NCI-H226 (cell line): ENCODE results near the gene CDK11B.

Experiments used
- DNase-seq: peaks from one replicate; pipeline ENCODE4 v3.0.0-alpha.2; 2015

The CDK11B gene

DNA sequence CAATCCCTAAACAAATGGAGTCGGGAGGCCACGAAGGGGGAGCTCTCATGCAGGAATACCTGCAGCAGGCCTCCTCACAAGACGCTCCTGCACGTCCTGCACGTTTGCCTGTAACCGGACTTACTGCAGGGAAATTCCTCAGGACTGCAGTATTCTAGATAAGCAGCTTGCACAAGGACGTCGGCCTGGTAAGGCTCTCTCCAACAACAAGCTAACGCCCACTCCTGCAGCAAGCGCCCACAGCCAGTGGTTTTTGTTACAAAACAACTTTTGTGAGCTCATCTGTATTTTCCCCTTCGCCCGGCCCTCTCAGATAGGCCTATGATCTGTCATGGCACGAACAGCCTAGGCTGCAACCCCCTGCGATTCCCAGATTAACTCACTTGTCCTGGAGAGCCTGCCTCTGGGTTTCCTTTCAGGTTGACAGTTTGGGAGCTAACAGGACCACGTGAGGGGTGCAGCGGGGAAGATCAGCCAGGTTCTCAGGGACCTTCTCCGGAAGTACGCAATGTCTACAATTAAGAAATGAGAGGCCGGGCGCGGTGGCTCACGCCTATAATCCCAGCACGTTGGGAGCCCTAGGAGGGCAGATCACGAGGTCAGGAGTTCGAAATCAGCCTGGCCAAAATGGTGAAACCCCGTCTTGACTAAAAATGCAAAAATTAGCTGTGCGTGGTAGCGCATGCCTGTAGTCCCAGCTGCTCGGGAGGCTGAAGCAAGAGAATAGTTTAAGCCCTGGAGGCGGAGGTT, 44.4 kb downstream of the CDK11B start:
- DNase-seq, result peak; percentile 75

DNA sequence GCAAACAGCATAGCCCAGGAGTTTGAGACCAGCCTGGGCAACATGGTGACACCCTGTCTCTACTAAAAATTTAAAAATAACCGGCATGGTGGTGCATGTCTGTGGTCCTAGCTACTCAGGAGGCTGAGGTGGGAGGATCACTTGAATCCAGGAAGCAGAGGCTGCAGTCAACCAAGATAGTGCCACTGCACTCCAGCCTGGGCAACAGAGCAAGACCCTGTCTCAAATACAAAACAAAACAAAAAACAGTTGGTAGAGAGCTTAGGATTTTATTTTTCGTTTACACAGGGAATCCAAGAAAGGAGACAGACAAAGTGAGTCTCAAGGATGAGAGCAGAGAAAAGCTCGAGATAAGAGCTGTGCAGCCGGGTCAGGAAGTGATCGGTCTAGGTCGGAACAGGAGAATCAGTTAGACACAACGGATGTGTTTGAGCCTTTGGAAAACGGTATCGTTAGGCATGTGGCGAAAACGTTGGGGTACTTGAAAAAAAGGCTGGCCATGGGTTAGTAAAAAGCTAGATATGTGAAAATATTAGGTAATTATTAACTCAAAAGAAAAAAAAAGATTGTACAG, 45.2 kb downstream of the CDK11B start:
- no peak for DNase-seq

DNA sequence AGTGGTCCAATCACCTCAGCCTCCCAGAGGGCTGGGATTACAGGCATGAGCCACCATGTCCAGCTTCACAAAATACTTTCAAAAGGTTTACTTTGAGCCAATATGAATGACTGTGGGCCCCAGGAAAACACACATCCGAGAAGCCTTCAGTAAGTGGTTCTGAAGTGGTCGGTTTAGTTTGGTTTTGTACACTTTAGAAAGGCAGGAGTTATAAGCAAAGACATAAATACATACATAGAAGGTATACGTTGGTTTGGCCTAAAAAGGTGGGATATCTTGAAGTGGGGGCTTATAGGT, 46.8 kb downstream of the CDK11B start:
- DNase-seq, result no peak

DNA sequence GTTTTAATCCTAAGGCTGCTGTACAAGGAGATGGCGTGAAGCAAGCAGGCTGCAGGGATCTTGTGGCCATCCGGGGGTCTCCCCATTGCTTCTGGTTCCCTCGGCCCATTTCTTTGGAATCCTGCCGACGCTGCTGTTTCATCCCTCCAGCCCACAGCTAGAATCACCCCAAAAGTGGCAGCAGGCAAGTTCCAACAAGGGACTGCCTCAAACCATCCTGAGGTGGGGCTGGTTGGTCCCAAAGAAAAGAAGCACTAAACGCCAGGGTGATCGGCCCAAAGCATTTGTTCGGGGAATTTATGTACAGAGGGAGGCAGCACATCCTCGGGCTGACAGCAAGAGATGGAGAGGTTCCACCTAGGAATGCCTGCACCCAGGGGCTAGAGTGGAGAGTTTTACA, 48.0 kb downstream of the CDK11B start:
- no peak for DNase-seq

DNA sequence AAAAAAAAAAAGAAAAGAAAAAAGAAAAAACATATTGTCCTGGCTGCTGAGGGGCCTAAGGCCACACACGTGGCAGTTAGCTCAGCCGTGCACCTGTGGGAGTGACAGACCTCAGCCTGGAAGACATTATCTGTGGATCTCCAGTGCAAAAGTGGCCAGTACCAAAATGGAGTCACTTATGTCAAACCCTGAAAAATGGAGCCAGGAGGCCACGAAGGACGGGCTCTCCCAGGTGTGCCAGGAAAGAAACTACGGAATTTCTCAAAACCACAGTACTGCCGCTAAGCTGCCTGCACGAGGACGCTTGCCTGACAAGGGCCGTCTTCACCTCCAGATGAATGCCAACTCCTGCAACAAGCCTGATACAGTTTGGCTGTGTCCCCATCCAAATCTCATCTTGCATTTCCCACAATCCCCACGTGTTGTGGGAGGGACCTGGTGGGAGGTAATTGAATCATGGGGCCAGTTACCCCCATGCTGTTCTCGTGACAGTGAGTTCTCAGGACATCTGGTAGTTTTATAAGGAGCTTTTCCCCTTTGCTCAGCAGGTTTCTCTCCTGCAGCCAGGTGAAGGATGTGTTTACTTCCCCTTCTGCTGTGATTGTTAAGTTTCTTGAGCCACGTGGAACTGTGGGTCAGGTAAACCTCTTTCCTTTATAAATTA, 48.9 kb downstream of the CDK11B start:
- DNase-seq, result no peak

DNA sequence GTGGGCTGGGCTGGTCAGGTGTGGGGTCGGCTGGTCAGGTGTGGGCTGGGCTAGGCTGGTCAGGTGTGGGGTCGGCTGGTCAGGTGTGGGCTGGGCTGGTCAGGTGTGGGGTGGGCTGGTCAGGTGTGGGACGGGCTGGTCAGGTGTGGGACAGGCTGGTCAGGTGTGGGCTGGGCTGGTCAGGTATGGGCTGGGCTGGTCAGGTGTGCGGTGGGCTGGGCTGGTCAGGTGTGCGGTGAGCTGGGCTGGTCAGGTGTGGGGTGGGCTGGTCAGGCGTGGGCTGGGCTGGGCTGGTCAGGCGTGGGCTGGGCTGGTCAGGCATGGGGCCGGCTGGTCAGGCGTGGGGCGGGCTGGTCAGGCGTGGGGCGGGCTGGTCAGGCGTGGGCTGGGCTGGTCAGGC, 52.6 kb downstream of the CDK11B start:
- DNase-seq, result no peak

DNA sequence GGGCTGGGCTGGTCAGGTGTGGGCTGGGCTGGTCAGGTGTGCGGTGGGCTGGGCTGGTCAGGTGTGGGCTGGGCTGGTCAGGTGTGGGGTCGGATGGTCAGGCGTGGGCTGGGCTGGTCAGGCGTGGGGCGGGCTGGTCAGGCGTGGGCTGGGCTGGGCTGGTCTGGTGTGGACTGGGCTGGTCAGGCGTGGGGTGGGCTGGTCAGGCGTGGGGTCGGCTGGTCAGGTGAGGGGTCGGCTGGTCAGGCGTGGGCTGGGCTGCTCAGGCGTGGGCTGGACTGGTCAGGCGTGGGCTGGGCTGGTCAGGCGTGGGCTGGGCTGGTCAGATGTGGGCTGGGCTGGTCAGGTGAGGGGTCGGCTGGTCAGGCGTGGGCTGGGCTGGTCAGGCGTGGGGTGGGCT, 53.1 kb downstream of the CDK11B start:
- DNase-seq, result no peak

DNA sequence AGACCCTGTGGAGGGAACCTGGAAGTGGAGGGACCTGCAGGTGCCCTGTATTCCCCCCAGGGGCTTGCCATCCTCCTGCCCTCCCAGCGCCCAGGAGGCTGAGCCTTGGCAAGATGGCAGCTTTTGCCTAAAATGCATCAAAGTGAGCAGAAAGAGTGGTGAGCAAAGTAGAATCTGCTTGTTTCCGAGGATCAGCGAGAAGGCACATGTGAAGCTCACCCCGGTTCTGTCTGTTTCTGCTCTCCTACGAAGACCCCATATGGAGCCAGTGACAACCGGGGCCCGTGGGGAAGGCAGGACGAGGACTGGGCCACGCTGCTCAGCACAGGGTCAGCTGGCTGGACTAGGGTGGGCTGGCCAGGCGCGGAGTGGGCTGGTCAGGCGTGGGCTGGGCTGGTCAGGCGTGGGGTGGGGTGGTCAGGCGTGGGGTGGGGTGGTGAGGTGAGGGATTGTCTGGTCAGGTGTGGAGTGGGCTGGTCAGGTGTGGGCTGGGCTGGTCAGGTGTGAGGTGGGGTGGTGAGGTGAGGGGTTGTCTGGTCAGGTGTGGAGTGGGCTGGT, 53.7 kb downstream of the CDK11B start:
- DNase-seq, result no peak

DNA sequence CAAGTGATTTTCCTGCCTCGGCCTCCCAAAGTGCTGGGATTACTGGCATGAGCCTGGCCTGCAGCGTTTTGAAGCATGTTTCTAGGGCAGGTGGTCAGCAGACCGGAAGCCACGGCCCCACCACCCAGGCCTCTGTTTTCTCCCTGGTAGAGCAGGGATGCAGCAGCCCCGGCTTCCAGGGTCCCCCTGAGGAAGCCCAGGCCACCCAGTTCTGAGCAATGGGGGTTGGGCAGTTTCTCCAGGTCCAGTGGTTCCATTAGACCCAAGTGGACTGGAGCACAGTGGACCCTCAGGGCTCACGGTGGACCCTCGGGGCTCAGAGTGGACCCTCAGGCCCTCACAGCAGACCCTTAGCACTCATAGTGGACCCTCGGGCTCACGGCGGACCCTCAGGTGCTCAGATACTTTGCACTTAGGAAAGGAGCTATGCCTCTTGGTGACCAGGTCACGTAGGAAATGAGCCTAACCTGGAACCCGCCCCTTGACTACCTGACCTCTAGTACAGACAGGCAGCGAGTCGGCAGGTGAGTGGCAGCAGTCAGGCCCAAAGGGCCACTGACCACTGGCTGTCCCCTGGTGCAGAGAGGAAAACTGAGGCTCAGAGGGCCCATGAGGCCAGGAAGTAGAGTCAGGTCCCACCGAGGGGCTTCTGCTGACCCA, 54.3 kb downstream of the CDK11B start:
- no peak for DNase-seq

DNA sequence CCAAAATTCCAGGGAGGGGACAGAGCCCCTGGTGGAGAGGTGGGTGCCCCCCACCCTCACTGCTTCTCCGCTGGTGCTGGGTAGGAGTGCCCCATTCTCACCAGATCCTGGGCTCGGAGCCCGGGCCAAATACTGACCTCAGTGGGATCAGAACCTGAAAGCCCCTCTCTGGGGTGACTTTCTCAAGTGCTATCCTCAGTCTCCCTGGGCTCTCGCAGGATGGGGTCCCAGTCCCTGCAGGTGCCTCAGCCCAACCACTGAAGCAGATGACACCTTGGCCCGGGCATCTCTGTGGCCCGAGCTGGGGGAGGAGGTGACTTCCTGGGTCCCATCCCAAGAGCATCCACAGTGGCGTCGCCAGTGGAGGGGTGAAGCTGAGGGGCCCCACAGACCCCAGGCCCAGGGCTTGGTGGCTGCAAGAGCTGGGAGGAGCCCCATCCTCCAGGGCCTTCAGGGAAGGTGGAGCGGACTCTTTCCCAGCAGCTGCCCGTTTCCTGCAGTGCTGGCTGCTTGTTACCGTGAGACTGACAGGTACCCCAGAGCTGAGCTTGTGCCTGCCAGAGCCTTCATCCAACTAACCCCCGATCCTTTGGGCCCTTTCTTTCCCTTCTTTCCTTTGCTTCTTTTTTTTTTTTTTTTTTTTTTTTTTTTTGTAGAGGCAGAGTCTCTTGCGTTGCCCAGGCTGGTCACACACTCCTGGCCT, 55.0 kb downstream of the CDK11B start:
- DNase-seq, result no peak

DNA sequence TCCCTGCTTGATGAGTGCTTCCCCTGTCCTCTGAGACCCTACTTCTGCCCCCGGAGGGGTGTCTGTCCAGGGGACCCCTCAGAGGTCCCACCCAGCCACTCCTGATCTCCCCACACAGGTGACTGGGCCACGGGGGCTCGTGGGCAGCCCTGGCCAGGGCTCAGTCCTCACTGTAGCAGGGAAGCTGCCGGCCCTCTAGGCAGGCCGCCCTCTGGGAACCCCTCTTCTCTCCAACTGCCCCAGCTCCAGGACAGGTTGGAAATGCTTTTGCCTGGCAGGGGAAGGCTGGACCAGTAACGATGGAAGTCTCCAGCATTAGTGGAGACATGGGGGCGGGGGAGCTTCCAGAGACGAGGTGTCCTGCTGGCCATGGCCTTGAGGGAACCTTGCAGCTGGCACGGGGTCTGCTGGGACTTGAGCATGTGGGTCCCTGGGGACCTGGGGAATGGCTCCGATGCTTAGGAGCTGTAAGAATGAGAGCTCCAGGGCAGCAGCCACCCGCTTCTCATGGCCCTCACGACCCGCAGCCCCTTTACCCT, 55.8 kb downstream of the CDK11B start:
- DNase-seq, result no peak

DNA sequence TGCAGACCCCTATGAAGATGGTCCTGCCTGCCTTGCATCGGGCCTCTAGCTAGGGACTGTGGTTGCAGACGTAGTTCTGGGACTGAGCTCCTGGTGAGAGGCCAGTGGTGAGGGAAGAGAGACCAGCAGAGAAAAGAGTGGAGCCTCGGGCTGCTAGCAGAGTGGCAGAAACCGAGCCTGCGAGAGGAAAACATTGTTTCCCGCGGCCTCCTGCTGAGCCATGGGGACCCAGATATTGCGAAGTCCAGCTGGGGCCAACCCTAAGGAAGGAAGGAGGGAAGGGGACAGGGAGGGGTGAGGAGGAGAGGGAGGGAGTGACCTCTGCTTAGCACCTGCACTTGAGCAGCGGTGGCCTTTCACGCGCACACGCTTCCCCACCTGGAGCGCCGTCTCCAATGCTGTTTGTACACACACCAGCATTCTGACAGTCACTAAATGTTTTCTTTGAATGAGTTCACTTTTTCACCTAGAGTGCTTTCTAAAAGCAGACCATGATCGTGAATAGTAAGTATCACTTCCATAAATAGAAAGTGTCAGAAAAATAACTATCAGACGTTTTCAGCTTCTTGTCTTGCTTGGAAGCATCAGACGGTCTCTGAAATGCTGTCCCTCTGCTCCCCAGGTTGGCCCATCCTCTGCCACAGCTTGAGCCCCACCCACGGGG, 56.4 kb downstream of the CDK11B start:
- no peak for DNase-seq

DNA sequence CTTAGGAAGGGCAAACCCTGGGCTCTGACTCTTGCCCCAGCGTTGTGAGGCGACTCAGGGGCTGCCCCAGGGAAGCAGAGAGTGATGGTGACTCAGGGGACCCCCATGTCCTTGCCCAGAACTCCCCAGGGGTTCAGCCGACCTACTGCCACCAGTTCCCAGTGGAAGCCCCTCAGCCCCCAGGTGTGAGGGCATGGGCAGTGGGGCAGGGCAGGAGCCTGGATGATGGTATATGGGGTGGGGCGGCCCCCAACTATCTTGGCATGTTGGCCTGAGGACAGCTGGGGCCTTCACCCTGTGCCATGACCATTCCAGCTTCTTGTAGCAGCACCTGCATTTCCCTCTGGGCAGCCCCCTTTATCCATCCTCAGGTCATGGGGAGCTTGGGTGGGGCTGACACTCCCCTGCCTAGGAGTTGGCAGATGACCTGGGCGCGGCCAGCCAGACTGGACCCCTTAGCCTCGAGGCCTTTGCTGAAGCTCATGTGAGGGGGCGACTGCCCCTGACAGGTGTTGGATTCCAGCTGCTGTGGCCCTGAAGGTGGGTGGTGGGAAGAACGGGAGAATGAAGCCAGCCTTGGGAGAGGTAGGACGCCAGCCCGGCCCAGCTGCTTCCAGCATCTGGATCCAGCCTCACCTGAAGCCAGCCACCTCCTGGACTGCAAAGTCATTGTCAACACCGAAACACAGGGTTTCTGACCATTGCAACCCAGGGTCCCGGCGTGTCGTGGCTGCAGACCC, 57.1 kb downstream of the CDK11B start:
- no peak for DNase-seq

DNA sequence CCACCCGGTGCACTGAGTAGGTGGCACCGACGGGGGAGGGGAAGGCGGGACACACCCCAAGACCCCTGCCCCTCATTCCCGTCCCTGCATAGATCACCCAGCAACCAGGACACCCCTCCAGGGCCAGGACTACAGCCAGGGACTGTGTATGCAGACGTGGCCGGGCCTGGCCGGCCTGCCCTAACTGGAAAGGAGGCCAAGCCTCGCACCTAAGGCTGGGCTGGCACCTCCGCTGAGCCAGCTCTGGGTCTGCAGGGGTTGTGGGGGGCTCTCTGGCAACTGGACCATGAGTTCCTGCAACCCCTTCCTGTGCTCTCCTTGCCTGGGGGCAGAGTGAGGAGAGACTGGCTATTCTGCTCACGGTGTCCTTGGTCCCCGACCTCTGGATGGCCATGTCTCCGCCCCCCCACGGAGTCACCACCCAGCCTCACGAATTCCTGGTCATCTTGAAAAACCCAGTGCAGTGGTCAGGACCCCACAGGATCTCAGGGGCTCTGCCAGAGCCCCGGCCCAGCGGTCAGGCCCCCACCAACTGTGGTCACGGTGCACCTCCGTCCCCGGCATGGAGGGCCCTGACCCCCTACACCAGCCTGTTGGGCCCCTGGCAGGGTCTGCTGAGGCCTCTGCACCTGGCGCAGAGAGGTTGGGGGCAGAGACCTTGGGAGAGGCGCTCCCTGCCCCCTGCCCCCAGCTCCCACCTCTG, 57.8 kb downstream of the CDK11B start:
- no peak for DNase-seq

DNA sequence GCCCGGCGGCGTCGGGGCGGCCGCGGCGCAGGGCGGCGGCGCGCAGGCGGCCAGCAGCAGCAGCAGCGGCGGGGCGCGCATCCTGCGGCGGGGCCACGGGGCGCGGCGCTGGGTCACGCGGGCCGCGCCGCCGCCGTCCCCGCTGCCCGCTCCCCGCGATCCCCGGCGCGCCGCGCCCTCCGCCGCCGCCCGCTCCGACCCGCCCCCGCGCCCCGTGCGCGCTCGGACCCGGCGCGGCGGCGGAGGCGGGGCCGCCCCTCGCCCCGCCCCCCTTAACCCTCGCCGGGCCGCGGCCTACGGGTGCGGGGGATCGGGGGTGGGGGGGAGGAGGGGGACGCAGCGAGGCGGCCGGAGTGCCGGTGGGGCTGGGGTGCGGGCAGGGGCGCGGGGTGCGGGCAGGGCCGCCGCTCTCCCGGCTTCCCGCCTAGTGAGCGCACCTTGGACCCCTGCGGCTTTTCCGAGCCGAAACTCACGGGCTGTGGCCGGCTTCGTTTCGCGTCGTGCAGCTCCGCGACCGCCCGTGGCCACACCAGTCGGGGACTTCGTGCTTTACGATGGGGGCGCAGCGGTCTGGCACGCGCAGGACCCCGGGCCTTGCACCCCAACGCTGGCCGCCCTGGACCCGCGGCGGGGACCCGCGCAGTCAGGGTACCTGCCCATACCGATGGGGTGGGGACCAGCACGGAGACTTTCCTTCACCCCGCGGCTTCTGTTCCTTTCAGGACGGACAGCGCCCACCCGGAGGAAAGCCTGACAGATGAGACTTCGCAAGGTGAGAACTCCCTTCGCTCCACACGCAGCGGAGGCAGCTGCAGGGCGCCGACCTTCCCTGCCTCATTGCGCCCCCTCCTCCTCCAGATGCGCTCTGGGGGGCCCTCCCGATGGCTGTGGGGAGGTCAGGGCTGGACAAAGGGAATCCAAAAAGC, 58.6 kb downstream of the CDK11B start, which contains the start of gene FNDC10:
TSS of gene FNDC10 (minus strand) at position 201 of the 926 bp plus-strand sequence. CDS start at position 81, 120 bp downstream.
- no peak for DNase-seq

DNA sequence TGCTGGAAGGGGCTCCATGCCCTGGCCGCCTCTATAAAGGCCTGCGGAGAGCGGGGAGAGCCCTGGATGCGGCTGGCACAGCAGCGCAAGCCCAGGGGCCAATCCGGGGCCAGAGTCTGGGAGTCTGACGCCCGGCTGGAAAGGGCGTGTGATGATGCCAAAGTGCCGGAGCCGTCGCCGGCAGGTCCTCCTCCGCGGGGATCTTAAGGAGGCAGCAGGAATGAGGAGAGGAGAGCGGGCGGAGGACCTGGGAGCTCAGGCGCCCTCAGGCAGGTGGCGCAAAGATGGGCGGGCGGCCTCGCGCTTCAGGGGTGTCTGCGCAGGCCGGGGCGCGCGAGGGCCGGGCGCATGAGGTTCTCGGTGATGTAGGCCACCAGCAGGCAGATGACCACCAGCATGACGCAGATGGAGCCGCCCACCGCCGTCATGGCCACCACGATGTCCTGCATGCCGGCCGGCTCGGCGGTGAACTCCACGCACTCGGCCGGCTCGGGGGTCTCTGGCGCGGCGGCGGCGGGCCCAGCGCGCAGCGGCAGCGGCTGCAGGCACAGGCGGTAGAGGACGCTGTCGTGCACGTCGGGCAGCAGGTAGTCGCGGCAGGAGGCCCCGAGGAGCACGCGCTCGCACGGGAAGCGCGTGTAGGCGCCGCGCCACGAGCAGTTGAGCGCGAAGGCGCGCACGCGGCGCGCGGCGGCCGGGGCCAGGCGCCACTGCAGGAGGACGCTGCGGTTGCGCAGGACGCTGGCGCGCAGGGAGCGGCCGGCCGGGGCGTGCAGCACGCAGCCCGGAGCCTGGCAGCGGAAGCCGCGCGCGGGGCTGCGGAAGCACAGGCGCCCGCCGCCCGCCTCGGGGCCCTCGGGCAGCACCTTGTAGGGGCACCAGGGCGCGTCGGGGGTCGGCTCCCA, 59.5 kb downstream of the CDK11B start:
- peak; percentile 43 for DNase-seq

DNA sequence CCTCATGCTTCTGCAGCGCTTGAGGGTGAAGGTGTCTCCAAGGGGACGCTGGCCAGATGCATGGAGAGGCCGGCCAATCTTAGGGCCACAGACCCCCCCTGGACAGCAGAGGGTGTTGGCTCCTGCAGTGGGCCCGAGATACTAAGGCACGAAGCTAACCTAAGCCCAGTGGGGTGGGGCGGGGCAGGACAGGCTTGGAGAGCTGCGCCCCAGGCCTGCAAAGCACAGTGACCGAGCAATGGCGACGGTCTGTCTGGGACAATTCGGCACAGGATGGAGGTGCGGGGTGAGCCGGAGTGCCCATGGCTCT, 60.1 kb downstream of the CDK11B start:
- no peak for DNase-seq

DNA sequence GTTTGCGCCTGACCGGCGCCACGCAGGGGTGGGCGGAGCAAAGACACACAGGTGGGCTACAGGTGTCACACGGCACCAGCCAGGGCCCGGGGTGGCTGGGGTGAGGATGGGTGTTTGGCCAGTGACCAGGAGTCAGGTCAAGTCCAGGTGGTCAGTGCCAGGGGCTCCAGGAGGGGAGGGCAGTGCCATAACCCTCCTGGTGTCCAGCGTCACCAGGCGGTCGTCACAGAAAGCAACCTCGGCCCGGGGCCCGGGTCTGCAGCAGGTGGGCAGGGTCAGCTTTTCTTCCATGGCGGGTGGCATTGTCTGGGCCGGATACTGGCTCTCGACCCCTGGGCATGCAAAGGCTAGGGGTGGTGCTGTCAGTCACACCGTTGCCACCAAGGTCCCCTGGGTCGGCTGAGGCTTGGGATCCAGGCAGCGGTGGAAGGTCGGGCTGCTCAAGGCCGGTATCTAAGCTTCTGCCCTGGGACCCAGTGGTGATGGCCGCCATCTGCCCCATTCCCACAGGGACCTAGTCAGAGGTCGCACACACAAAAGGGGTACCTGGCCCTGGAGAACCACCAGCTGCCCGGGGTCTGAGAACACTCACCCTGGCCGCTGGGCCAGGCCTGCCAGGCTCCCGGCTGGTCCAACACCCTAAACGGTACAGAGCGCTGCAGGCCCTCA, 60.6 kb downstream of the CDK11B start:
- no peak for DNase-seq
